Measurements from ENCODE around the gene LTBP1.

Gene LTBP1

GRCh38 chr2:33215299-33215698 lies 268.5 kb downstream of the LTBP1 start:
- no peaks in the 10 kb centered on the region for H3K27me3 ChIP-seq (ENCODE audit: control insufficient read depth, low read length)
- H3K9me2 ChIP-seq (replicated peaks; ENCODE audit: control insufficient read depth, low read length) = no peaks in the 10 kb centered on the region
- H3K4me2 ChIP-seq (ENCODE audit: low read length) = no peak overlapping the region
- no peak overlapping the region for H3K27ac ChIP-seq (ENCODE audit: low read depth, low read length)
- no peak overlapping the region for H3K4me3 ChIP-seq (ENCODE audit: low read length)
- no peaks in the 10 kb centered on the region for H3F3A ChIP-seq (ENCODE audit: control insufficient read depth, insufficient read depth)
- H4K20me1 ChIP-seq (ENCODE audit: control insufficient read depth, insufficient read depth, low read depth, low read length) = no peaks in the 10 kb centered on the region
- no peaks in the 10 kb centered on the region for H3K79me2 ChIP-seq (ENCODE audit: control insufficient read depth, low read length)
- peaks cover 22% of the 10 kb centered on the region for H3K4me1 ChIP-seq (ENCODE audit: control insufficient read depth, low read length)
- H3K36me3 ChIP-seq (ENCODE audit: control insufficient read depth, low read length) = peaks cover 80% of the 10 kb centered on the region
- TF ChIP-seq EZH2phosphoT487 (IDR thresholded peaks at IDR 0.05; ENCODE audit: borderline replicate concordance, low read length) (no peak), CTCF (IDR thresholded peaks at IDR 0.05; ENCODE audit: low read depth, low read length, poor library complexity, severe bottlenecking) (no peak)
- no peaks in the 10 kb centered on the region for H3K9me3 ChIP-seq (ENCODE audit: control insufficient read depth, insufficient read depth, low read length)

DNA sequence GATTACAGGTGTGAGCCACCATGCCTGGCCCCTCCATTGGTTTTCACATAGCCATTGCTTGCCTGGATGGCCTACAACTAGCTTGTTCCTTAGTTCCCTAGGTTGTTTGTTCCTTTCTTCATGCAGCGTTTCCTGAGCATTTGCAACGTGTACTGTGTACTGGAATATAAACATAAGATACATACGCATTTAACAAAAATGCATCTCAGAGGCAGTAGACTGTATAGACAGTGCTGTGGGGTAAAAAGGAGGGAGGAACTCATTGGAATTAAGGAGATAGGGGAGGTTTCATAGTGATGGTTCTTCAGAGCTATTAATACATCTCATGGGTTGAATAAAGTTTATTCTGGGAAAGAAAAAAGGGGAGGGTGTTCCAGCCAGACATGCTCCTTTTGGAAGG lies 269.2 kb downstream of the LTBP1 start:
- Histone ChIP-seq H3K27me3 (ENCODE audit: control insufficient read depth, low read length) (no peaks in the 10 kb centered on the region), H3K4me2 (ENCODE audit: low read length) (no peak overlapping the region), H3K79me2 (ENCODE audit: control insufficient read depth, low read length) (no peaks in the 10 kb centered on the region), H3K4me3 (ENCODE audit: low read length) (no peak overlapping the region), H3K9me3 (ENCODE audit: control insufficient read depth, insufficient read depth, low read length) (no peaks in the 10 kb centered on the region), H3K4me1 (ENCODE audit: control insufficient read depth, low read length) (peaks cover 22% of the 10 kb centered on the region), H3K27ac (ENCODE audit: low read depth, low read length) (no peak overlapping the region), H3F3A (ENCODE audit: control insufficient read depth, insufficient read depth) (no peaks in the 10 kb centered on the region), H3K9me2 (replicated peaks; ENCODE audit: control insufficient read depth, low read length) (no peaks in the 10 kb centered on the region), H3K36me3 (ENCODE audit: control insufficient read depth, low read length) (peaks cover 87% of the 10 kb centered on the region), H4K20me1 (ENCODE audit: control insufficient read depth, insufficient read depth, low read depth, low read length) (no peaks in the 10 kb centered on the region)
- TF ChIP-seq EZH2phosphoT487 (IDR thresholded peaks at IDR 0.05; ENCODE audit: borderline replicate concordance, low read length) = no peak
- no peak for TF ChIP-seq CTCF (IDR thresholded peaks at IDR 0.05; ENCODE audit: low read depth, low read length, poor library complexity, severe bottlenecking)

GRCh38 chr2:33216508-33217182 lies 269.9 kb downstream of the LTBP1 start:
- Histone ChIP-seq H3K36me3 (ENCODE audit: control insufficient read depth, low read length) (peaks cover 88% of the 10 kb centered on the region), H3K9me3 (ENCODE audit: control insufficient read depth, insufficient read depth, low read length) (no peaks in the 10 kb centered on the region), H3F3A (ENCODE audit: control insufficient read depth, insufficient read depth) (no peaks in the 10 kb centered on the region), H3K27ac (ENCODE audit: low read depth, low read length) (no peak overlapping the region), H3K4me1 (ENCODE audit: control insufficient read depth, low read length) (peaks cover 22% of the 10 kb centered on the region), H3K27me3 (ENCODE audit: control insufficient read depth, low read length) (no peaks in the 10 kb centered on the region), H4K20me1 (ENCODE audit: control insufficient read depth, insufficient read depth, low read depth, low read length) (no peaks in the 10 kb centered on the region), H3K79me2 (ENCODE audit: control insufficient read depth, low read length) (no peaks in the 10 kb centered on the region), H3K4me2 (ENCODE audit: low read length) (no peak overlapping the region), H3K4me3 (ENCODE audit: low read length) (no peak overlapping the region), H3K9me2 (replicated peaks; ENCODE audit: control insufficient read depth, low read length) (no peaks in the 10 kb centered on the region)
- TF ChIP-seq EZH2phosphoT487 (IDR thresholded peaks at IDR 0.05; ENCODE audit: borderline replicate concordance, low read length) = no peak
- no peak for TF ChIP-seq CTCF (IDR thresholded peaks at IDR 0.05; ENCODE audit: low read depth, low read length, poor library complexity, severe bottlenecking)

All from DOHH2 (cell line).